ENCODE results near the gene TPPP.

TPPP gene

DNA sequence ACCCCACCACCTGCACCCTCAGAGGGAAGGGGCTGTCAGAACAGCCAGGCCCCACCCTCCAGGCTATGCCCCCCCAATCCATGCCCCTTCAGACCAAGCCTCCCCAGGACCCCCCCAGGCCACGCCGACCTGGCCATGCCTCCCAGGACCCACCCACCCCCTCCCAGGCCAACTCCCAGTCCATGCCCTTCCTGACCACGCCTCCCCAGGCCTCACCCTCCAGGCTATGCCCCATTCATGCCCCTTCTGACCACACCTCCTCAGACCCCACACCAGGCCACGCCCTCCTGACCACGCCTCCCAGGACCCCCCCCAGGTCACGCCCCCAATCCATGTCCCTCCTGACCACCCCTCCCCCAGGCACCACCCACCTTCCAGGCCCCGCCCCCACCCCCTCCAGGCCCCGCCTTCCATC, 27.6 kb downstream of the TPPP start:
- DNase-seq (ENCODE audit: low spot score), result no peak

DNA sequence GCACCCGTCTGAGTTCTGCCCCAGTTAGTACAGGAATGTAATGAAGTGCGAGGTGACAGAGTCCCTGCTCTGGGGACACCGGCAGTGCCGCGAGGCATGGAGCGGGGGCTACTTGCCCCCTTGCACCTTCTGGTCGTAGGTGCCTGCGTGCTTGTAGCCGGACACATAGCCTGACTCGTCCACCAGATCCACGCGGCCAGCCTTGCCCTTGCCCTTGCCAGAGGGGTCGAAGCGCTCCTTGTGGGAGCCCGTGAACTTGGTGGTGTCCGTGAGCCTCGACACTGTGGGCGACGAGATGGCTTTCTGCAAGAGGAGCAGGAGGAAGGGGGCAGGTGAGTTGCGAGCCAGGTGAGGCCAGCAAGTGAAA, 28.2 kb downstream of the TPPP start:
- DNase-seq (ENCODE audit: low spot score), result no peak

DNA sequence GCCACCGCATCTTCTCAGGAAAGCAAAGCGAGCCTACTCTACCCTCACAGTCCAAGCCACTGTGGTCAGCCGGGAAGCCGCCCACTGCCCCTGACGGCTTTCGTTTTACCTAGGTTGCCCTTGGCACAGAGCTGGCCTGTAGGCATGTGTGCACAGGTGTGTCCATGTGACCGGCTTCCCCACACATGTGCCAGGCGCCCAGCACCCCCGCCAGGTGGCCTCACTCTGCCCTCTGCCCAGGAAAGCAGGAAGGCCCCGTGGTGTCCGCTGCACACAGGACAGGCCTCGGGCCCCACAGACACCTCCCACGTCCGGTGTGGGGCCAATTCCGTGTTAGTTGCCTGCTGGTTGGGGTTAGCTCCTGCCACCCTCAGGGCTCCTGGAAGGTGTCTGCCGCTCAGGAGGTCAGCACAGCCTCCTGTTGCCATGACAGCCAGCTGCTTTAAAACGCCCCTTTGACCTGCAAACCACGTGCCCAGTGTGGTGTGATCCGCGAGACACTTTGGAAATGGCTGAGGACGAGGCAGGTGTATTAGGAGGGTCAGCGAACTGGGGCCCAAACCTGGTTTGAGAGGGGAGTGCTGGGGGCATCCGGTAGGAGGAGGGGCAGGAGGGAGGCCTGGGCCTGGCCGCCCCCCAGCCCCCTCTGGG, 28.7 kb downstream of the TPPP start:
- DNase-seq (ENCODE audit: low spot score), result no peak

DNA sequence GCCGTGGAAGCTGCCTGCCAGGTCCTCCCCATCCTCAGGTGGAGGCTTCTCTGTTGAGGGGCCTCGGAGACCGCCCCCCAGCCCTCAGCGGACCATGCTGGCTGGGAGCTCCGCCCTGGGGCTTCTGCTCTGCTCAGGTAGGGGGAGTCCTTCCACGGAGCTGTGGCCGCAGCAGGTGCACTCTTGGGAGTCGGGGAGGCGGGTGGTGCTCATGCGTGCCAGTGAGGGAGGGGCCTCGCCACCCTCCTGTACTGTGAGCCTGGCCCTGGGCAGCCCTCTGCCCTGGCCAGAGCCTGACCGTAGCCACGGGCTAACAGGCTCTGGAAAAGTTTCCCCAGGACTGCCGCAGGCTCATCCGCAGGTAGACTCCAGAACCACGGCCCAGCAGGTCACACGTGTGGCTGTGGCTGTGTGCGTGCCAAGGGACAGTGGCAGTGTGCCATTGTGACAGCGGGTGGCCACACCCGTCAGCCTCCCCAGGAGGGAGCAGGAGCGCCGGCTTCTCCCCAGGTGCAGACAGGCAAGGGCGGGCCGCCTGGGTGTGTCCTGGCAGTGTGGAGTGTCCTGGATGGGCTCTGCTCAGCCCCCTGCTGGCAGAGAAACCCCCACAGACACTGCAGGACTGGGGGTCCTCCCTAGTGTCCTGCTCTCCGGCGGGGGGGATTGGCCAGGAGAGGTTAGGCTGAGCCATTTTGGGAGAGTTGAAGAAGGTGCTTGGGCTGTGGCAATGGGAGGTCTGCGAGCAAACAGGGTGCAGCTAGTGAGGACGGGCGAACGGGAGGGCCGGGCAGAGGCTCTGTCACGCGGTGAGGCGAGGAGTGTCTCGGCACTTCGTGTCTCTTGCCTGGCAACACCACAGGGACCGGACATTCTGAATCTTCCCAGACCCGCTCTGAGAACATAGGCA, 29.5 kb downstream of the TPPP start:
- DNase-seq (ENCODE audit: low spot score), result no peak

DNA sequence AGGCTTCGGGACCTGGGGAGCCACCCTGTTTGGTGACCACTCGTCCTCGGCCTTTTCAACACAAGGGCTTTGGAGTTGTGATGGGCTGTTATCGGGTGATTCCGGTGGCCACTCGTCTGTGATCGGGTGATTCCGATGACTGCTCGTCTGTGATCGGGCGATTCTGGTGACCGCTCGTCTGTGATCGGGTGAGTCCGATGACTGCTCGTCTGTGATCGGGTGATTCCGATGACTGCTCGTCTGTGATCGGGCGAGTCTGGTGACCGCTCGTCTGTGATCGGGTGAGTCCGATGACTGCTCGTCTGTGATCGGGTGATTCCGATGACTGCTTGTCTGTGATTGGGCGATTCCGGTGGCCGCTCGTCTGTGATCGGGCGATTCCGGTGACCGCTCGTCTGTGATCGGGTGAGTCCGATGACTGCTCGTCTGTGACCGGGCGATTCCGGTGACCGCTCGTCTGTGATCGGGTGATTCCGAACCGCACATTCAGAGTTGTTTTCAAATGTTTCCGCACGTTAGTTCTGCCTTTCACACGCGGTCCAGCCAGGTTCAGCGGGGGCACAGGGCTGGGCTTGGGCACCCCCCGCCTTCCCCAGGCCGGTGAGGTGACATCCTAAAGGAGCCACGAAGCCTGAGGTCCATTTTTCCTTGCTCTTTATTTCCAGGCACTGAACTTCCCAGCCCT, 30.3 kb downstream of the TPPP start:
- no peak for DNase-seq (ENCODE audit: low spot score)

DNA sequence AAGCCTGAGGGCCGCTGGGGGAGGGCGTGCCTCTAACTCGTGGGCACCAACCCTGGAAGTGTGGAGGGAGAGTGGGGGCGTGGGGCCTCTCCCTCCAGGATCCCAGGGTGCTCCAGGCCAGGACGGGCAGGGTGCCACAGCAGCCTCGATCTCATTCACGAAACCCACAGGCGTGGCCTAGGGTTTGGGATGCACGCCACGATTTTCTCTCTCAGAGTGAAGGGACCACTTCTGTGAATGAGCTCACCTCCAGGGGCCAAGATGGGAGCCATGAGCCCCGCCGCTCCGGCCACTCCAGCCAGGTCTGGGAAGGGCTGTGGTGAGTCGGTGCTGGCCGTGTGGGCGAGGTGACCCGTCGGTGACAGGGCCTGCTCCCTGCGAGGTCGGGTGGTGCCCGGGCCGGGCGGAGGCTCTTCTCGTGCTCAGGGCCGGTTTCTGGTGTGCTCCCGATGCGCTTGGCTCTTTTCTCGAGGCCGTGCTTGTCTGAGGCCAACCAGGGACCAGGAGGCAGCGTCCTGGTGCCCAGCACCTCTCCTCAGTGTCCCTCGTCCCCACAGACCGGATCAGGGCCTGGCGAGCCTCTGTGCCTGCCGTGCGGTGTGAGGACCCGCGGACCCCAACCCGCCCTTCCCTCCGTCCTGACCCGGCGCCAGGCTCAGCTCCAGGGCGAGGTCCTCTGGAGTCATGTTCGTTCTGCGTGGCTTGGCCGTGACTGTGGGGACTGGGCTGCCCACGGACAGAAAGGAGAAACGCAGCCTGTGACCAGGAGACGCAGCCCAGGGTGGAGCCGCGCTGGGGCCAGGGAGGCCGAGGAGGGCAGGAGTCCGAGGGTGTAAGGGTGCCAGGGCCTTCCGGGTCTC, 31.0 kb downstream of the TPPP start:
- DNase-seq (ENCODE audit: low spot score), result no peak

DNA sequence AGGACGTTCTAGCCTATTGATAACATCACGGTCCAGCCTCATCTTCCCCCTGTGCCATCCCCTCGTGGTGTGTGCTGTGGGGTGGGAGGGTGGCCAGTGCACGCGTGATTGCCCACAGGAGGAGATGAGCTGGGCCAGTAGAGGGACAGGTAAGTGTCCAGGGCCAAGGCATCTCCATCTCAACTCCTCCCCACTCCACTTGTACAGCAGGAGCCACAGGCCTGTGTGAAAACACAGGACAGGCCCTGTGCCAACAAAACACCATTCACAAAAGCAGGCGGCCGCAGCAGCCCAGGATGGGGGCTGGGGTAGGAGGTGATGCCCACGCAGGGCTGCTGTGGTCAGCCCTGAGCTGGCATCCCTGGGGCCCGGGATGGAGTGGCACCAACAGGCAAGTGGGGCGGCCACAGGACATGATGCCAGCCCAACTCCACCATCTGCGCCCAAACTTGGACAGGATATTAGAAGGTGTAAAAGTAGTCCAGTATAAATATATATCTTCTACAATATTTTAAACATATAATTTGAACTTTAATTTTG, 32.6 kb downstream of the TPPP start:
- DNase-seq (ENCODE audit: low spot score), result no peak

DNA sequence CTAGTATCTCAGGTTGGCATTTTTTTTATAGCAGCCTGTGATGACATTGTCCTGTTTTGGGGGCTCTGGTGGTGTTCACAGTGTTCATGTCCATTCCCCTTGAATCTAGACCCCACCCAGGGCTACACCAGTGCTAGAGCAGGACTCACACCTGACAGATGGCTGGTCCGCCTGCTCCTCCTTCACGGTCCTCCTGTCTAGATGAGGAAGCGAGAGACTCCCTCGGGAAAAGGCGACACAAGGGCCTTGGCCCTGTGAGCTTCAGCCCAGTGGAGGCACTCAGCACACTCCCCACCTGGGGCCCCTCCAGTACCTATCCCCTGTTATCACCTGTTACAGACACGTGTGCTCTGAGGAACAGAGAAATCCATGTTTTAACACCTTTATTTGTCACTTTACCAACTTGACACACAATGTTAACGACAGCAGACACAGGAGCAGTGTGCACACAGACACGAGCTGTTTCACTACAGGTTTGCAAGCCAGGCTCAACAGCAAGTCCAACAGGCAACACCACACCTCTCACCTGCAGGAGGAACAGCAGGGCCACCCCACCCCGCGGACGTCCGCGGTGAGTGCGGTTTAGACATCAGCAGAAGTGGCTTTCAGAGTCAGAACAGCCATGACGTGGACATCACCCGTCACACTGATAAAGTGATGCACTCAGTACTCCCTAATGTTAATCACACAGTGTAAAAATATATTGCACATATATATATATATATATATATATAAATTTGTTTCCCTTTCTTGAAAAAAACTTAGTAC, 33.5 kb downstream of the TPPP start:
- DNase-seq (ENCODE audit: low spot score), result no peak

DNA sequence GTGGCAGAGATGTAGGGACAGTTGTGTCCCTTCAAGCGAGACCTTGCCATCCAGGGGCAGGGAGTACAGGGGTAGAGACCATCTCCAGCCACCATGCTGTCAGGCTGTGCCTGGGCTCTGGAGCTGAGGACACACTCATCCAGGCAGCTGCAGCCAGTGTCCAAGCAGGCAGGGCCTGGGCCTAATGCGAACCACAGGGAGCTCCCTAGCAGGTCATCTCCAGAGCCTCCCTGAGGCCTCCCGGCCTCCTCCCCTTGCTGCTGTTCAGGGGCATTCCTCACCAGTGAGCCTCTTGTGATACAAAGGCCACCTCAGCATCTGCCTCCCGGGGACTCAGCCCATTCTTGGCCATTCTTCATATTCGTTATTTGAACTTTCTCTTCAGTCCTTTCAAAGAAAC, 35.0 kb downstream of the TPPP start:
- DNase-seq (ENCODE audit: low spot score), result no peak

DNA sequence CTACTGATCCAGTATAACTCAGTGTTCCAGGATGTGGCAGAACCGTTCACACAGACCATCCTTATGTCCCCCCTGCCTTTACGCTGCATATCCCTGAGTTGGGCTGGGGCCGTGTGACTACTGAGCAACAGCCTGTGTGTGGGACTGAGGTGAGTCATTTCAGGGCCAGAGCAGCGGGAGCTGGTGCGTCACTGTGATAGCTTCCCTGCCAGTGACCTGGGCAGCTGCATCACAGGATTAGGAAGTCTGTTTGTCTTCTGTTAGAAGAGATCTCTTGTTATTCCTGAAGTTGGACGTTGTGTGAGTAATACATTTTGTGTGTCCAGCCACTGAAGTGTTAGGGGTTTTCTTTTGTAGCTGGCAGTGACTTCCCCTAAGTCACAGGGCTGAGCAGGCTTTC, 35.6 kb downstream of the TPPP start:
- peak; percentile 79 for DNase-seq (ENCODE audit: low spot score)

DNA sequence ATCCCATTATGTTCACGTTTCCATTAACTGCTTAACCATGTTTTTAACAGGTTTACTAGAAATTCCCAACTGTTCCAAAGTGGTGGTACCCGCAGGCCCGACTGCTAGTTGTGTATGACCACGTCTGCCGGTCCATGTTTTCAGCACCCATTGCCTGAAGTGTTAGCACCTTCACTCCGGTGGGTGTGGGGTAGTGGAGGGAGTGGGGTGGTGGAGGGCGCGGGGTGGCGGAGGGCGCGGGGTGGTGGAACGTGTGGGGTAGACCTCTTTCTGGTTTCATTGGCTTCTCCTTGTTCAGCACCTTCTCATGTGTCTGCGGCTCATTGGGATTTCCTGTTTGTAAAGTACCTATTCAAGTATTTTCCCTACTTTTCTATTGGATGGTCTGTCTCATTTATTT, 37.7 kb downstream of the TPPP start:
- no peak for DNase-seq (ENCODE audit: low spot score)

DNA sequence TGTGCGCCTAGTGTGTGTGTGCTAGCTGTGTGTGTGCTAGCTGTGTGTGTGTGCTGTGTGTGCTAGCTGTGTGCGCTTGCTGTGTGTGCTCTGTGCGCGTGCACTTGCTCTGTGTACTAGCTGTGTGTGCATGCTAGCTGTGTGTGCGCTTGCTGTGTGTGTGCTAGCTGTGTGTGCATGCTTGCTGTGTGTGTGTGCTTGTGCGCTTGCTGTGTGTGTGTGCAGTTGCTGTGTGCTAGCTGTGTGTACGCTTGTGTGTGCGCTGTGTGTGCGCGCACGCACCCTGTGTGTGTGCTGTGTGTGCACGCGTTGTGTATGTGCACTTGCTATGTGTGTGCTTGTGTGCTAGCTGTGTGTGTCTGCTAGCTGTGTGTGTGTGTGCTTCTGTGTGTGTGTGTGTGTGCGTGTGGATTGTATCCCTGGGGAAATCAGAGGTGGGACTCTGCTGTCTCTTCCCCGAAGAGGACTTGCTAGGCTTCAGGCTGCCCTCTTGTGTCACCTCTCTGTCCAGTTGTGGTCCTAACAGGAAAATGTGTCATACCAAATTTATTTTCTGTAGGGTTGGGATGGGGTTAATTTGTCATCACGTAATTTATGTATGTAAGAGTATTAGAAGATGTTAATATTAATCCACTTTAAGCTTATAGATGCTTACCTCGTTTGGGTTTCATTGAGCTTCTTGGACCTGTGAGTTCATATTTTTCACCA, 38.9 kb downstream of the TPPP start:
- no peak for DNase-seq (ENCODE audit: low spot score)

DNA sequence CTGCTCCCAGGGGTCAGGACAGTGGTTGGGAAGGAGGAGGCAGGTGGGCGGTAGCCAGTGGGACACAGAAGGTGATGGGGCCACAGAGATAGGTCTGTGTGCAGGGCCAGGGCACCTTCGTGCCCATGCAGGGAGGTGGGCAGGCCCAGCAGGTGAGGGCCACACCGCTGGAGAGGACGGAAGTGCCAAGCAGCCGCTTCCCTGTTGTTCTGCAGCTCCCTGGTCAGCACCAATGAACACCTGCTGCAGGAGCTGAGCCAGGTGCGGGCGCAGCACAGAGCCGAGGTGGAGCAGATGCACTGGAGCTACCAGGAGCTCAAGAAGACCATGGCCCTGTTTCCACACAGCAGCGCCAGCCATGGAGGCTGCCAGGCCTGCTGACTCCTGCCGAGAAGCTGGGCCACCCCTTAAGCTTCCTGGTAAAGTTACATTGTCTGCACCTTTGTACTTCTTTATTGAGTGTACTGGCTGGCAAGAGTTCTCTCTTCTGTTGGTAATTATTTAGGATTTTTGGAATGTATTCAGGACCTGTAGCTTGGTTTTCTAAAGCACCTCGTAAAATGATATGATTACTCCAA, 40.3 kb downstream of the TPPP start:
- DNase-seq (ENCODE audit: low spot score), result no peak

DNA sequence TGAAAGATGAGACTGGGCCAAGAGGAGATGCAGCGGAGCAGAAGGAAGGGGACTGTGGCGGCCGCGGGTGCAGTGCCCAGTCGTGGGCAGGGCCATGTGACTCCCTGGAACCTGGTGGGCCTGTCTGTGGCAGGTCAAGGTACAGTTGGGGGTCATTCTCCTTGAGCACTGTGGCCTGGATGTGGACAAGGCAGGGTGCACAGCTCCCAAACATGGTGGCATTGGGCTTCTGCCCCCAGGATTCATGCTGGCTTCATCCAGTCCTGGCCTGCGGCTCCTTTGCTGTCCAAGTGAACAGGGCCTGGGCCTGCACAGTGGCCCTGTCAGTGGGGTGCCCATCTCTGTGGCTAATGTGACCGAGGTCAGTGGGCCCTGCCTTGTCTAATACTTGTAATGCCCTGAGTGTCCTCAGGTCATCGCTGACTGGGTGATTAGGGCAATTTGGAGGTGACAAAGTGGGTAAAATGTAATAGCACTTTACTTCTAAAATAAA, 41.1 kb downstream of the TPPP start:
- no peak for DNase-seq (ENCODE audit: low spot score)

DNA sequence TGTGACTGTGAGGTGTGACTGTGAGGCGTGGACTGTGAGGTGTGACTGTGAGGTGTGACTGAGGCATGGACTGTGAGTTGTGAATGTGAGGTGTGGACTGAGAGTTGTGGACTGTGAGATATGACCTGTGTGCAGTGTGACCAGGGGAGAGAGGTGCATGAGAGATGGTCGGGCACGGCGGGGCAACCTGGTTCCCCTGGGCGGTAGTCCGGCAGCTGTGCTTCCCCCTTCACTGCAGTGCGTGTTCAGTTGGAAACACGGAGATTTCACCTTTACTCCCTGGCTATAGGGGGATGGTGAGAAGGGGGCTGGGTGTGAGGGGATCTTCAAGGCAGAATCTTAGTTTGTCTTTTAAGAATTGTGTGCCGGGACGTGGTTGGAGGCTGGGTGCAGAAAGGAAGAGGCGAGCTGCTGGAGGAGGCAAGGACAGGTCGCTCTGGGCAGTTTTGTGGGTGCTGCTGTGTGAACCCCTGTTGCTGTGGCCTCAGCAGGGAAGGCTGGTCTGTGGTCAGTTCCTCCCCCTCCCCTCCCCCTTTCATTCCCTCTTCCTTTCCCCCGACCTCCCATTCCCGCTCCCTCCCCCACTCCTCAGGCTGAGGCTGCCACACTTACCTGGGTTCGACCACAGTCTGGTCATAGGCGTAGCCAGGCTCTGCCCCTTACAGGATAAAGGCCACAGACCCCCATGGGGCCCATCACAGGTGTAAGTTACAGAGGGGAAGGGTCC, 41.7 kb downstream of the TPPP start:
- DNase-seq (ENCODE audit: low spot score), result no peak

DNA sequence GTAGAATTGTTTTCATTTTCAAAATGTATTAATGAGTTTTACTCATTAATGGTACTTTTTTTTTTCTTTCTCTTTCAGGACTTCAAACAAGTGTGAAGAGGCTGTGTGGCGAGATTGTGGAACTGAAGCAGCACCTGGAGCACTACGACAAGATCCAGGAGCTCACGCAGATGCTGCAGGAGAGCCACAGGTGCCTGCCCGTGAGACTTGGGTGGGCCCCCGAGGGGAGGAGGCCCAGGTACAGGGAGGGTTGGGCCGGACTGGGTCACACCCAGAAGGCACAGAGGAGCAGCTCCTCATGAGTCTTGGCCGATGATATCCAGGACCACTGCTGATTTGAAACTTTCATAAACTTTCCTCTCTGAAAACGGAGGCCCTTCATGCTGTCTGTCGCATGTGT, 45.4 kb downstream of the TPPP start:
- DNase-seq (ENCODE audit: low spot score), result no peak

DNA sequence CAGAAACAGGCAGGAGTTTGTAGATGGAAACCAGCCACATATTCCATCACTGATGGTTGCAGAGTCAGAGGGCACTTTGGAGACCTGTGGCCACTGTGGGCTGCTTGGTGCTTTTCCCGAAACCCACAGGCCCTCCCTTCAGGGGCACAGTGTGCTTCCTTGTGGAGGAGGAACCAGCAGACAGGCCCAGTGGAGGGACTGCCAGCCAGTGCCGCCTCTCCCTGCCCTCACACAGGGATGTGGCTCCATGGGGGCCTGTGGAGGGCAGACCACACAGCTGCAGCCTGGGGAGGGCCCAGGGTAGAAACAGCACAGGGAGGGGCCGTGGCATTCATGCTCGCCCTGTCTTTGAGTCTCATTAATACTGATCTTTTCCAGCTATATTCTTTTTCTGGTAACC, 45.8 kb downstream of the TPPP start:
- DNase-seq (ENCODE audit: low spot score), result no peak

DNA sequence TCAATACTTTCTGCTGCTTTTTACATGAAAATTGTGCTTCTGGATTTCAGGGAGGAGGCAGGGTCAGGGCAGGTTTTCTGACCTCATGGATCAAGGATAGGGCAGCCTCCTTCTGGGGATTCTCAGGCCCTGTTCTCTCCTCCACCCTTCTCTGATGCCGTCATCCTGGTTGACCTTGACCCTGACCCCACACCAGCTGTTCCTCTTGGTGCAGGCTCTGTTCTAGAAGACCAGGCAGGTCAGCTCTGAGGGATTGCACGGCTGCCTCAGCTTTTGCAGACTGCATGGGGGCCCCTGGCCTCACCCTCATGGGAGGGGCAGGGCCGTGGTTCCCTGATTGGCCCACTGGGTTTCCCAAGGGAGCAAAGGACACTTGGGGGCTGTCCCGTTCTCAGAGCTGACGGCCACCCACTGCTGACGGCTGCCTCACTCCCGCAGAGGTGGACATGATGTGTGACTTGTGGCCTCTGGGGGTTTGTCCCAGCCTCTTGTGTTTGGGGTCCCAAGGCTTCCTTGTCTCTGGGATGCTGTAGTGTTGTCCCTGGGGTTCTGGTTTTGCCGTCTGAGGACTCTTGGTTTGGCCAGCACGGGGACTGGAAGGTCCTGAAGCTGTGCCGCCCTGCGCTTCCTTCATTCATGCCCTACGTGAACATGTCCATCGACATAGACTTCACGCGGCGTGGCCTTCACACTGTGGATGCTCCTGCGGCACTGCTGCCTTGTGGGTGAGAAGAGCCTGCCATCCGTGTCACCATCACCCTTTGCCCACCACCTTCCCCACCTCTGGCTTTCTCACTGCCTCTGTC, 46.6 kb downstream of the TPPP start:
- DNase-seq (ENCODE audit: low spot score), result no peak

Measured in kidney tubule cell (primary cell).